Endodermal cell (in vitro differentiated cells): ENCODE data around the gene DCN. TPM values are rescaled to one million over a fixed set of nuclear protein-coding genes. Genes with fewer than 3 reads are reported as not detected.

Experiments
- DNase-seq: peaks from one replicate; pipeline ENCODE4 v3.0.0-alpha.2; 2017
- H3K27ac ChIP-seq: 2 replicates; pipeline ENCODE4 v1.5.1; 2013; ENCODE audit warnings: mild to moderate bottlenecking, low read depth, low read length, moderate library complexity
- H3K27me3 ChIP-seq: 2 replicates; pipeline ENCODE4 v1.6.1; 2013; ENCODE audit warnings: mild to moderate bottlenecking, low read length, moderate library complexity; ENCODE audit not compliant: insufficient read depth, control insufficient read depth, poor library complexity, severe bottlenecking
- H3K36me3 ChIP-seq: 2 replicates; pipeline ENCODE4 v1.7.0; 2013; ENCODE audit warnings: mild to moderate bottlenecking, low read length, moderate library complexity; ENCODE audit not compliant: control insufficient read depth, insufficient read depth
- H3K4me1 ChIP-seq: one replicate; pipeline ENCODE4 v1.7.0; 2013; ENCODE audit warnings: low read length; ENCODE audit not compliant: control insufficient read depth, insufficient read depth
- H3K4me3 ChIP-seq: 2 replicates; pipeline ENCODE4 v1.5.1; 2013; ENCODE audit warnings: mild to moderate bottlenecking, low read length, moderate library complexity
- H3K9ac ChIP-seq: 2 replicates; pipeline ENCODE4 v1.6.1; 2013; ENCODE audit warnings: mild to moderate bottlenecking, low read length, moderate library complexity; ENCODE audit not compliant: poor library complexity, severe bottlenecking; ENCODE audit errors: extremely low read depth
- H3K9me3 ChIP-seq: 2 replicates; pipeline ENCODE4 v1.6.1; 2013; ENCODE audit warnings: mild to moderate bottlenecking, low read length, moderate library complexity; ENCODE audit not compliant: control insufficient read depth
- H3K27ac Mint-ChIP-seq: 2 replicates; pipeline ENCODE4 v1.8.0; 2020; ENCODE audit warnings: mixed read lengths
- H3K27me3 Mint-ChIP-seq: 2 replicates; pipeline ENCODE4 v1.8.0; 2021; ENCODE audit warnings: mild to moderate bottlenecking, mixed read lengths; ENCODE audit not compliant: insufficient read depth
- H3K36me3 Mint-ChIP-seq: 2 replicates; pipeline ENCODE4 v1.8.0; 2020; ENCODE audit warnings: low read depth, mixed read lengths
- H3K4me1 Mint-ChIP-seq: 2 replicates; pipeline ENCODE4 v1.8.0; 2020; ENCODE audit warnings: mixed read lengths
- H3K4me3 Mint-ChIP-seq: 2 replicates; pipeline ENCODE4 v1.8.0; 2020; ENCODE audit warnings: mild to moderate bottlenecking, moderate library complexity, mixed read lengths
- H3K9me3 Mint-ChIP-seq: 2 replicates; pipeline ENCODE4 v1.8.0; 2020; ENCODE audit warnings: mild to moderate bottlenecking, mixed read lengths
- CTCF ChIP-seq: fragments of 200-600 bp; sonication (generic); conservative IDR thresholded peaks from 2 replicates; pipeline ENCODE4 v1.5.0; 2021; ENCODE audit warnings: antibody characterized with exemption, mild to moderate bottlenecking
- WGBS, 2 experiments: methylation state at CpG; one replicate each; pipeline versions ENCODE4 v1.1.5 to v1.1.7; 2013; ENCODE audit warnings: missing lambda C conversion rate in 2 of 2, mixed read lengths in 1 of 2; ENCODE audit not compliant: insufficient coverage in 1 of 2, insufficient read length in 1 of 2; 5-methylcytosine and 5-hydroxymethylcytosine counted together
- total RNA-seq, 2 donors: library from RNA; stranded (reverse); fragmentation: NEBNext Ultra II Directional in 1 of 2; extraction: Animal tissue kit (Norgen Biotek cat#: 25700) in 1 of 2; gene quantifications; 2 replicates in 1 of 2; 3 replicates in 1 of 2; pipeline ENCODE4 v1.2.1, GENCODE V29; 2021

DCN gene
- total RNA-seq, 2 donors from 2014 or later = not detected

DNA sequence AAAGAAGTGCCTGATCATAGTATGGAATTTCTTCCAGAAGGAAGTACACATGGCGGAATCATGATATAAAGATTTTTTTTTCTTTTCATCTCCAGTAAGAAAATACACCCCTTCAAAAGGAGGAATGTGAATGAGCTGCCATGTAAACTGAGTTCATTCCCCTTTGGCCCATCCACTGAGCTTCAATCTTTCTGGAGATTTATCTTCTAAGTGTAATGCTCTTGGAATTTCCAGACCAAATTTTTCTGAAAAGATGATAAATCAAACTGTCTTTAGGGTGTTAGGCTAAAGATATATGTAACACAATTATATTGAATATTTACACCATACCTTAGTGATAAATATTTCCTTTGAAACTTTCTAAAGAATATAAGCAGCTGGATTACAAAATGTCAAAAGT is 5.2 kb downstream of the DCN start:
- H3K9ac ChIP-seq = no peak overlapping the region
- H3K4me1 Mint-ChIP-seq = peaks cover 3% of the 10 kb centered on the region
- H3K36me3 ChIP-seq = no peaks in the 10 kb centered on the region
- H3K4me1 ChIP-seq = no peaks in the 10 kb centered on the region
- no peak overlapping the region for H3K4me3 ChIP-seq
- no peaks in the 10 kb centered on the region for H3K9me3 Mint-ChIP-seq
- no peak for DNase-seq
- TF ChIP-seq CTCF = no peak
- H3K27ac ChIP-seq = no peak overlapping the region
- H3K36me3 Mint-ChIP-seq = no peaks in the 10 kb centered on the region
- H3K27ac Mint-ChIP-seq = no peak overlapping the region
- no peaks in the 10 kb centered on the region for H3K27me3 ChIP-seq
- no peak overlapping the region for H3K4me3 Mint-ChIP-seq
- no peaks in the 10 kb centered on the region for H3K27me3 Mint-ChIP-seq
- H3K9me3 ChIP-seq = no peaks in the 10 kb centered on the region
- no CpG with 5 or more reads among the region's 1 CpG for WGBS, 2 experiments

GRCh38 chr12:91176915-91177314 is 5.7 kb downstream of the DCN start:
- H3K27ac ChIP-seq = no peak overlapping the region
- H3K27me3 Mint-ChIP-seq = no peaks in the 10 kb centered on the region
- H3K36me3 ChIP-seq = no peaks in the 10 kb centered on the region
- no peak for DNase-seq
- 97% methylated on average over 2 of the region's 3 CpGs; no CpG with 5 or more reads in 1 of the 2 experiments for WGBS, 2 experiments
- H3K4me3 ChIP-seq = no peak overlapping the region
- H3K4me3 Mint-ChIP-seq = no peak overlapping the region
- H3K36me3 Mint-ChIP-seq = no peaks in the 10 kb centered on the region
- no peaks in the 10 kb centered on the region for H3K27me3 ChIP-seq
- H3K4me1 ChIP-seq = no peaks in the 10 kb centered on the region
- H3K9me3 Mint-ChIP-seq = no peaks in the 10 kb centered on the region
- no peaks in the 10 kb centered on the region for H3K9me3 ChIP-seq
- H3K4me1 Mint-ChIP-seq = peaks cover 3% of the 10 kb centered on the region
- no peak overlapping the region for H3K27ac Mint-ChIP-seq
- H3K9ac ChIP-seq = no peak overlapping the region
- no peak for TF ChIP-seq CTCF

- no peaks in the 10 kb centered on the region for H3K27me3 ChIP-seq
- no peak overlapping the region for H3K4me3 ChIP-seq
- H3K4me1 ChIP-seq = no peaks in the 10 kb centered on the region
- DNase-seq = no peak
- peaks cover 3% of the 10 kb centered on the region for H3K4me1 Mint-ChIP-seq
- no peaks in the 10 kb centered on the region for H3K9me3 Mint-ChIP-seq
- H3K36me3 Mint-ChIP-seq = no peaks in the 10 kb centered on the region
- no peak for TF ChIP-seq CTCF
- no peak overlapping the region for H3K27ac ChIP-seq
- no peaks in the 10 kb centered on the region for H3K9me3 ChIP-seq
- no peak overlapping the region for H3K9ac ChIP-seq
- WGBS, 2 experiments = 94 to 97% methylated on average over 2 of the region's 2 CpGs
- H3K36me3 ChIP-seq = no peaks in the 10 kb centered on the region
- H3K27me3 Mint-ChIP-seq = no peaks in the 10 kb centered on the region
- H3K4me3 Mint-ChIP-seq = no peak overlapping the region
- no peak overlapping the region for H3K27ac Mint-ChIP-seq
Observed at GRCh38 chr12:91176358-91176757, 6.3 kb downstream of the DCN start.
